A549 (cell line): ENCODE measurements around the gene C11orf58.

Experiments used
- CTCF ChIP-seq: fragments of >200 bp; sonication (Bioruptor Twin); formaldehyde crosslinking; IDR thresholded peaks from 3 replicates; pipeline ENCODE4 v1.5.1; 2016
- EHMT2 ChIP-seq: fragments of 200-600 bp; sonication (generic); IDR thresholded peaks from 2 replicates; pipeline ENCODE4 v1.6.1; 2016; ENCODE audit warnings: antibody characterized with exemption, low read depth, mild to moderate bottlenecking, moderate library complexity
- ELK1 ChIP-seq: fragments of 150-350 bp; IDR thresholded peaks from 2 replicates; pipeline ENCODE4 v1.6.1; 2014; ENCODE audit warnings: low read depth, mild to moderate bottlenecking, low read length
- MAX ChIP-seq: IDR thresholded peaks from 2 replicates; pipeline ENCODE4 v1.6.1; 2012
- NR3C1 ChIP-seq: fragments of >200 bp; sonication (Bioruptor Twin); formaldehyde crosslinking; IDR thresholded peaks from 3 replicates; pipeline ENCODE4 v1.6.1; 2017
- POLR2A ChIP-seq: IDR thresholded peaks from 2 replicates; pipeline ENCODE4 v1.6.1; 2012; ENCODE audit warnings: mild to moderate bottlenecking, low read length
- RAD21 ChIP-seq, 2 experiments: fragments of >200 bp in 1 of 2; sonication (Bioruptor Twin) in 1 of 2; formaldehyde crosslinking in 1 of 2; IDR thresholded peaks in 1 of 2; conservative IDR thresholded peaks in 1 of 2; 2 replicates in 1 of 2; 3 replicates in 1 of 2; pipeline ENCODE4 v1.6.1; 2012 to 2018; ENCODE audit warnings: inconsistent platforms in 1 of 2
- RCOR1 ChIP-seq: fragments of 150-350 bp; IDR thresholded peaks from 2 replicates; pipeline ENCODE4 v1.6.1; 2014; ENCODE audit warnings: antibody characterized with exemption, low read length, low read depth
- USF2 ChIP-seq: fragments of 450-650 bp; IDR thresholded peaks from 2 replicates; pipeline ENCODE4 v1.6.1; 2014; ENCODE audit warnings: antibody characterized with exemption

GRCh38 chr11:16773981-16774935 is 35.8 kb downstream of the C11orf58 start:
- TF ChIP-seq POLR2A: no peak
- TF ChIP-seq MAX: no peak
- TF ChIP-seq USF2: no peak
- TF ChIP-seq RAD21 (conservative IDR thresholded peaks at IDR 0.05 in 1 of 2, IDR thresholded peaks at IDR 0.05 in 1 of 2): no peak
- TF ChIP-seq RCOR1: no peak
- no peak for TF ChIP-seq CTCF
- TF ChIP-seq ELK1: no peak
- TF ChIP-seq NR3C1: no peak
- TF ChIP-seq EHMT2: no peak
